Measurements from ENCODE around the gene LDLRAD2. TPM values are rescaled to one million over a fixed set of nuclear protein-coding genes. Genes with fewer than 3 reads are reported as not detected.
"Not testable (repeated sequence)": the region's sequence is repeated elsewhere in the genome, so short reads cannot be mapped to it uniquely, and the experiment has no call there.

LDLRAD2 gene
- total RNA-seq, 2 donors from 2014 or later, result 0.32 to 1.6 TPM

DNA sequence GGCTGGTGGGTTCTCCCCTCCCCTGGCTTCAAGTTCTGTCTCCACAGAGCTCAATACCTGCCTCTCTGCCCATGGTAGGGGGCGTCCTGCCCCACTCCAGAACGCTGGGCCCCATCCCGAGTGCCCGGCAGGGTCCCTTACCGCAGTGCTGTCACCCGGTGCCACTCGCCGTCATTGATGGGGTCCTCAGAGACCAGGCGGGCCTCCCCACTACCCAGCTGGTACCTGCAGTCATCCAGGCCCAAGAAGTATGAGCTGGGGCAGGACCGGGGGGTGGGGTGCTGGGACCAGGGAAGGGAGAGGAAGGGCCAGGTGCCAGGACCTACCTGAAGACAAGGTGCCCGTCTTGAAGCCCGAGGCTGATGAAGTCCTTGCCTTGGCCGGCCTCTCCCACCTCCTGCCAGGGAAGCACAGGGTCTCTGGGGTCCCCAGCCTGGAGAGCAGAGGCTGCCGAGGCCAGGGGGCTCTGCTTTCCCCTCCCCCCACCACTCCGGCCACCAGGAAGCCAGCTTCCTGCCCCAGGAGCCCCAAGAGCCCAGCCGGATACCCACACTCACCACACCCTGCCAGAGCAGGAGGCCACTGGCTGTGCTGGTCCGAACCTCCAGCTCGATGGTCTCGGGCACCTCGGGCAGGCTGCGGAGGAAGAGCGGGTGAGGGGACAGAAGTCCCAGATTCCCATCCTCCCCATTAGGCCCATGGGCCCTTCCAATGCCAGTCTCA is 12.1 kb downstream of the LDLRAD2 start:
- H3K4me3 ChIP-seq, result no peak overlapping the region
- H3K27ac ChIP-seq, result no peak overlapping the region
- no peaks in the 10 kb centered on the region for H3K9me3 ChIP-seq
- no peak for DNase-seq (ENCODE audit: low spot score)
- no peaks in the 10 kb centered on the region for H3K27me3 ChIP-seq (replicated peaks; ENCODE audit: insufficient read depth)
- intact Hi-C loops (cut with DNase I), result no loop called here
- WGBS, result 88% methylated on average over 22 of the region's 22 CpGs
- no peaks in the 10 kb centered on the region for H3K4me1 ChIP-seq (replicated peaks)
- peaks cover 5 to 18% of the 10 kb centered on the region in 2 donors for H3K36me3 ChIP-seq
- no peak for TF ChIP-seq POLR2AphosphoS5 (IDR thresholded peaks at IDR 0.05)
- no peak for TF ChIP-seq POLR2A (IDR thresholded peaks at IDR 0.05)
- TF ChIP-seq, protein P1, sequence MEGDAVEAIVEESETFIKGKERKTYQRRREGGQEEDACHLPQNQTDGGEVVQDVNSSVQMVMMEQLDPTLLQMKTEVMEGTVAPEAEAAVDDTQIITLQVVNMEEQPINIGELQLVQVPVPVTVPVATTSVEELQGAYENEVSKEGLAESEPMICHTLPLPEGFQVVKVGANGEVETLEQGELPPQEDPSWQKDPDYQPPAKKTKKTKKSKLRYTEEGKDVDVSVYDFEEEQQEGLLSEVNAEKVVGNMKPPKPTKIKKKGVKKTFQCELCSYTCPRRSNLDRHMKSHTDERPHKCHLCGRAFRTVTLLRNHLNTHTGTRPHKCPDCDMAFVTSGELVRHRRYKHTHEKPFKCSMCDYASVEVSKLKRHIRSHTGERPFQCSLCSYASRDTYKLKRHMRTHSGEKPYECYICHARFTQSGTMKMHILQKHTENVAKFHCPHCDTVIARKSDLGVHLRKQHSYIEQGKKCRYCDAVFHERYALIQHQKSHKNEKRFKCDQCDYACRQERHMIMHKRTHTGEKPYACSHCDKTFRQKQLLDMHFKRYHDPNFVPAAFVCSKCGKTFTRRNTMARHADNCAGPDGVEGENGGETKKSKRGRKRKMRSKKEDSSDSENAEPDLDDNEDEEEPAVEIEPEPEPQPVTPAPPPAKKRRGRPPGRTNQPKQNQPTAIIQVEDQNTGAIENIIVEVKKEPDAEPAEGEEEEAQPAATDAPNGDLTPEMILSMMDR (IDR thresholded peaks at IDR 0.05), result no peak

DNA sequence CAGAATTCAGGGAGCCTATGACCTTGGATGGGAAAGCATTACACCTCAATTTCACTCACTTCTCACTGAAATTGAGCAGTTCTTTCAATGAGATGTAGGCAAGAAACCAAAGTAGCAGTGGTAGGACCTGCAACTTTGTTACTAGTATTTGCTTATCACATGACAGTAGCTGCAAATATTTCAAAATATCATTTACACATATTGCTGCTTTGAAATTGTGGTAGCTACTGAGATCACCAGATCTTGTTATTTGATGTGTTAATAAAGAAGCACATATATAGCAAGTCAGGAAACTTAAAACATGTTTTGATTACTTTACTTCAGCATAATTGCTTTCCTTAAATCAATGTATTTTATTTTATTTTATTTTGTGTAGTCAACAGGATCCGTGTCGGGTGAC is 12.9 kb downstream of the LDLRAD2 start:
- Histone ChIP-seq H3K9me3 (no peaks in the 10 kb centered on the region), H3K4me3 (no peak overlapping the region), H3K4me1 (replicated peaks) (no peaks in the 10 kb centered on the region), H3K27ac (no peak overlapping the region), H3K27me3 (replicated peaks; ENCODE audit: insufficient read depth) (no peaks in the 10 kb centered on the region), H3K36me3 (peaks cover 5 to 18% of the 10 kb centered on the region in 2 donors)
- 94% methylated on average over 2 of the region's 2 CpGs for WGBS
- TF ChIP-seq, protein P1 (IDR thresholded peaks at IDR 0.05), result no peak
- TF ChIP-seq POLR2A (IDR thresholded peaks at IDR 0.05) (no peak), POLR2AphosphoS5 (IDR thresholded peaks at IDR 0.05) (no peak)
- intact Hi-C loops (cut with DNase I), result no loop called here
- DNase-seq (ENCODE audit: low spot score), result no peak

DNA sequence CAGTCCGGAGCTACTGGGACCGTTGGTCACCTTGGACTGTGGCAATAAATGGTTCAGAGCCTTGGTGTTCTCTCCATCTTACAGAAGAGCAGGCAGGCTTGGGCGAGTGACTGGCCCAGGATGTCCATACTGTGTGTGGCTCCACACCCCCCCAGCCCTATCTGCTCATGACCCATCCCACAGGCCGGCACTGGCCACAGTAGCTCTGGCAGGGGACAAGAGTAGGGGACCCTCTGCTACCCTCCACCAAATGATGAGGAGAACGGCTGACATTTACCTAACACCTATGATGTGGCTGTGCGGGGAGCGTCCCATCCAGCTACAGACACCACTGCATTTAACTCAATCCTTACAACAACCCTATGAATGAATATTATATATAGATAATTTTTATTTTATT is 13.3 kb downstream of the LDLRAD2 start:
- TF ChIP-seq, protein P1 (IDR thresholded peaks at IDR 0.05), result no peak
- TF ChIP-seq POLR2A (IDR thresholded peaks at IDR 0.05) (no peak), POLR2AphosphoS5 (IDR thresholded peaks at IDR 0.05) (no peak)
- no peaks in the 10 kb centered on the region for H3K27me3 ChIP-seq (replicated peaks; ENCODE audit: insufficient read depth)
- no peak overlapping the region for H3K4me3 ChIP-seq
- H3K4me1 ChIP-seq (replicated peaks), result no peaks in the 10 kb centered on the region
- no peak overlapping the region for H3K27ac ChIP-seq
- no peaks in the 10 kb centered on the region for H3K9me3 ChIP-seq
- peaks cover 5 to 18% of the 10 kb centered on the region in 2 donors for H3K36me3 ChIP-seq
- 92% methylated on average over 7 of the region's 7 CpGs for WGBS
- intact Hi-C loops (cut with DNase I), result no loop called here
- no peak for DNase-seq (ENCODE audit: low spot score)

DNA sequence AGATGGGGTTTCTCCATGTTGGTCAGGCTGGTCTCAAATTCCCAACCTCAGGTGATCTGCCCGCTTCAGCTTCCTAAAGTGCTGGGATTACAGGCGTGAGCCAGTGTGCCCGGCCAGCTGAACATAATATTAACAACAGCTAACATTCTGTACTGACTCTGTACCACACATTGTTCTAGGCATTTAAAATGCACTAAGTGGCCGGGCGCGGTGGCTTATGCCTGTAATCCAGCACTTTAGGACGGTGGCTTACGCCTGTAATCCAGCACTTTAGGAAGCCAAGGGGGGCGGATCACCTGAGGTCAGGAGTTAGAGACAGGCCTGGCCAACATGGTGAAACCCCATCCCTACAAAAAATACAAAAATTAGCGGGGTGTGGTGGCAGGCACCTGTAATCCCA is 14.6 kb downstream of the LDLRAD2 start:
- H3K27me3 ChIP-seq (replicated peaks; ENCODE audit: insufficient read depth); H3K9me3 ChIP-seq; DNase-seq (ENCODE audit: low spot score); intact Hi-C loops (cut with DNase I); H3K27ac ChIP-seq; H3K4me3 ChIP-seq; H3K4me1 ChIP-seq (replicated peaks): not testable (repeated sequence)
- peaks cover 5 to 18% of the 10 kb centered on the region in 2 donors for H3K36me3 ChIP-seq
- 96% methylated on average over 10 of the region's 10 CpGs for WGBS

DNA sequence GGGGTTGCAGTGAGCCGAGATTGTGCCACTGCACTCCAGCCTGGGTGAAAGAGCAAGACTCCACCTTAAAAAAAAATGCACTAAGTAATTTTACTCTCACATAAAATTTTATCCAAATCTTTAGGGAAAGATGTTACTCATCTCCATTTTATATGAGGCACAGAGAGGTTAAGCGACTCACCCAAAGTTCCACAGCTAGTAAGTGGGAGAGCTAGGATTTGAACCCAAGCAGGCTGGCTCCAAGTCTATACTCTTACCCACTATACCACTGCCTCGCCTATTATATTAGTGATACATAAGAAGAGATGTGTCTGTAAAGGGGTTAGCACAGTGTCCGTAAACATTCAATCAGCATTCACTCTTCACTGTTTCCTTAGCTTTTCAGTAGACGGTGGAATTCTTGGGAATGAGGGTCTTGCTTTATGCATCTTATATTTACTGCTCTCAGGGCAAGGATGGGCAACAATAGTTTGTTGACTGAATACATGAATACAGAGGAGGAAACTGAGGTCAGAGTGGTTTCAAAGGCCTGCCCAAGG is 15.1 kb downstream of the LDLRAD2 start:
- H3K27ac ChIP-seq, result no peak overlapping the region
- WGBS, result 97% methylated on average over 5 of the region's 5 CpGs
- H3K36me3 ChIP-seq, result peaks cover 5 to 18% of the 10 kb centered on the region in 2 donors
- no peak for TF ChIP-seq POLR2A (IDR thresholded peaks at IDR 0.05)
- no peak for TF ChIP-seq POLR2AphosphoS5 (IDR thresholded peaks at IDR 0.05)
- TF ChIP-seq, protein P1 (IDR thresholded peaks at IDR 0.05), result no peak
- no peak overlapping the region for H3K4me3 ChIP-seq
- H3K27me3 ChIP-seq (replicated peaks; ENCODE audit: insufficient read depth), result no peaks in the 10 kb centered on the region
- DNase-seq (ENCODE audit: low spot score), result no peak
- intact Hi-C loops (cut with DNase I), result no loop called here
- no peaks in the 10 kb centered on the region for H3K9me3 ChIP-seq
- no peaks in the 10 kb centered on the region for H3K4me1 ChIP-seq (replicated peaks)
